OCI-LY3 (cell line): Measurements from ENCODE around the gene CEP19.

Source experiments
- H2AFZ ChIP-seq: fragments of 200-600, 300-600 bp; shearing (Covaris generic); 2 replicates; pipeline ENCODE4 v1.6.0; 2014; ENCODE audit warnings: antibody characterized with exemption, low read depth, low read length
- H3K27ac ChIP-seq: fragments of 200-600, 300-600 bp; sonication (generic); 2 replicates; pipeline ENCODE4 v1.5.1; 2014; ENCODE audit warnings: mild to moderate bottlenecking, low read length, moderate library complexity, mixed read lengths
- H3K27me3 ChIP-seq: fragments of 200-600, 300-600 bp; sonication (generic); 2 replicates; pipeline ENCODE4 v1.6.1; 2014; ENCODE audit warnings: low read depth, low read length, mixed read lengths
- H3K36me3 ChIP-seq: fragments of 200-600, 300-600 bp; sonication (generic); replicated peaks from 2 replicates; pipeline ENCODE3; 2014; ENCODE audit warnings: low read depth, low read length, mixed read lengths
- H3K4me1 ChIP-seq: fragments of 300-600, 200-600 bp; sonication (generic); 2 replicates; pipeline ENCODE4 v1.6.1; 2014; ENCODE audit warnings: low read length, mixed read lengths
- H3K4me2 ChIP-seq: fragments of 200-600, 300-600 bp; sonication (generic); 2 replicates; pipeline ENCODE4 v1.6.1; 2014; ENCODE audit warnings: low read length, mixed read lengths
- H3K4me3 ChIP-seq: fragments of 300-600, 200-600 bp; sonication (generic); 2 replicates; pipeline ENCODE4 v1.5.1; 2014; ENCODE audit warnings: antibody characterized with exemption, mild to moderate bottlenecking, low read length, moderate library complexity
- H3K79me2 ChIP-seq: fragments of 300-600, 200-600 bp; shearing (Covaris generic); 2 replicates; pipeline ENCODE4 v1.6.1; 2014; ENCODE audit warnings: mild to moderate bottlenecking, low read length, mixed read lengths
- H3K9ac ChIP-seq: fragments of 300-600, 200-600 bp; shearing (Covaris generic); 2 replicates; pipeline ENCODE4 v1.6.0; 2014; ENCODE audit warnings: mild to moderate bottlenecking, low read length, moderate library complexity
- H3K9me3 ChIP-seq: fragments of 200-600, 300-600 bp; shearing (Covaris generic); 2 replicates; pipeline ENCODE4 v1.6.1; 2014; ENCODE audit warnings: low read length, mixed read lengths; ENCODE audit not compliant: insufficient read depth
- H4K20me1 ChIP-seq: fragments of 200-600, 300-600 bp; sonication (generic); 2 replicates; pipeline ENCODE4 v1.6.1; 2016; ENCODE audit warnings: low read length, mixed read lengths; ENCODE audit not compliant: insufficient read depth
- CTCF ChIP-seq: fragments of 200-600, 300-600 bp; sonication (generic); IDR thresholded peaks from 2 replicates; pipeline ENCODE4 v1.5.1; 2014; ENCODE audit warnings: antibody characterized with exemption, low read length, low read depth
- EZH2phosphoT487 ChIP-seq: fragments of 200-600 bp; shearing (Covaris generic); IDR thresholded peaks from 2 replicates; pipeline ENCODE4 v1.6.1; 2018; ENCODE audit warnings: antibody characterized with exemption, mixed run types, low read depth

CEP19 gene

GRCh38 chr3:196707566-196707965 lies 4.5 kb downstream of the CEP19 start:
- no peak overlapping the region for H3K9ac ChIP-seq
- H3K79me2 ChIP-seq = peaks cover under 1% of the 10 kb centered on the region; the same call in 1 of the 2 replicates
- H2AFZ ChIP-seq = no peak overlapping the region
- H3K27ac ChIP-seq = no peak overlapping the region
- no peaks in the 10 kb centered on the region for H3K9me3 ChIP-seq
- H3K4me2 ChIP-seq = no peak overlapping the region
- peaks cover 6% of the 10 kb centered on the region; the same call in 1 of the 2 replicates for H3K4me1 ChIP-seq
- no peaks in the 10 kb centered on the region for H3K27me3 ChIP-seq
- no peak for TF ChIP-seq CTCF
- no peak for TF ChIP-seq EZH2phosphoT487
- no peaks in the 10 kb centered on the region; the same call in 1 of the 2 replicates for H4K20me1 ChIP-seq
- H3K4me3 ChIP-seq = no peak overlapping the region
- H3K36me3 ChIP-seq = no peaks in the 10 kb centered on the region

DNA sequence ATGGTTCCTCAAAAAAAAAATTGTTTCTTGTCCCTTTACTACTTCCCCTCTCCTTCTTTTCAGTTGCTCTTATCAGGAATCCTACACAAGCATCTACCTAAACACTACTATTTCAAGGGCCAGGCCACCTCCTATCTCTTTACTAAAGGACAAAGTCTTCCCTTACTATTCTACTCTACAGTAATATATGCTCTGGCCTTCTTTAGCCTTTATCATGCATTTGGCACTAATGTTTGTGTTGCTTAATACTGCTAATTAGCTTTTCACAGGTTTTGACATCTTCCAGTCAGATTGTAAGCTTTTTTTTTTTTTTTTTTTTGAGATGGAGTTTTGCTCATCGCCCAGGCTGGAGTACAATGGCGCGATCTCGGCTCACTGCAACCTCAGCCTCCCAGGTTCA lies 5.3 kb downstream of the CEP19 start:
- peaks cover 6% of the 10 kb centered on the region; the same call in 1 of the 2 replicates for H3K4me1 ChIP-seq
- no peak for TF ChIP-seq EZH2phosphoT487
- TF ChIP-seq CTCF = no peak
- H3K36me3 ChIP-seq = no peaks in the 10 kb centered on the region
- no peaks in the 10 kb centered on the region; the same call in 1 of the 2 replicates for H4K20me1 ChIP-seq
- H3K79me2 ChIP-seq = no peaks in the 10 kb centered on the region
- H2AFZ ChIP-seq = no peak overlapping the region
- no peak overlapping the region for H3K27ac ChIP-seq
- H3K4me2 ChIP-seq = no peak overlapping the region
- H3K9ac ChIP-seq = no peak overlapping the region
- no peak overlapping the region for H3K4me3 ChIP-seq
- no peaks in the 10 kb centered on the region for H3K27me3 ChIP-seq
- H3K9me3 ChIP-seq = no peaks in the 10 kb centered on the region

- H4K20me1 ChIP-seq = no peaks in the 10 kb centered on the region; the same call in 1 of the 2 replicates
- no peaks in the 10 kb centered on the region for H3K27me3 ChIP-seq
- H3K4me2 ChIP-seq = no peak overlapping the region
- H3K4me3 ChIP-seq = no peak overlapping the region
- peaks cover 6% of the 10 kb centered on the region; the same call in 1 of the 2 replicates for H3K4me1 ChIP-seq
- H3K36me3 ChIP-seq = no peaks in the 10 kb centered on the region
- H3K79me2 ChIP-seq = no peaks in the 10 kb centered on the region
- no peaks in the 10 kb centered on the region for H3K9me3 ChIP-seq
- no peak for TF ChIP-seq EZH2phosphoT487
- no peak for TF ChIP-seq CTCF
- H3K9ac ChIP-seq = no peak overlapping the region
- H2AFZ ChIP-seq = no peak overlapping the region
- no peak overlapping the region for H3K27ac ChIP-seq
Measured at GRCh38 chr3:196706327-196706726, 5.7 kb downstream of the CEP19 start.

- Histone ChIP-seq H2AFZ (no peak overlapping the region), H3K4me3 (no peak overlapping the region), H3K79me2 (no peaks in the 10 kb centered on the region), H3K9me3 (no peaks in the 10 kb centered on the region), H3K9ac (no peak overlapping the region), H3K36me3 (no peaks in the 10 kb centered on the region), H3K4me2 (no peak overlapping the region), H3K27ac (no peak overlapping the region), H3K27me3 (no peaks in the 10 kb centered on the region), H4K20me1 (no peaks in the 10 kb centered on the region; the same call in 1 of the 2 replicates), H3K4me1 (no peaks in the 10 kb centered on the region)
- TF ChIP-seq EZH2phosphoT487 (no peak), CTCF (no peak)
Measured at GRCh38 chr3:196700801-196701200, 11.2 kb downstream of the CEP19 start.
